CD4-positive, alpha-beta memory T cell (primary cell): ENCODE data around the gene HOXB2. TPM values are rescaled to one million over a fixed set of nuclear protein-coding genes. Genes with fewer than 3 reads are reported as not detected.

ENCODE experiments used
- CTCF ChIA-PET: fragments of 350-600 bp; sonication (Branson Sonifier 250); formaldehyde crosslinking; loops from one replicate; lab custom pipeline; 2021; ENCODE audit warnings: inconsistent platforms; ENCODE audit not compliant: partially characterized antibody; lab: Charles Lee
- POLR2A ChIA-PET: fragments of 350-600 bp; sonication (Branson Sonifier 250); formaldehyde crosslinking; loops from one replicate; lab custom pipeline; 2021; ENCODE audit not compliant: partially characterized antibody; lab: Charles Lee
- DNase-seq, 5 donors: peaks; one replicate each; pipeline versions ENCODE4 v3.0.0 to v3.0.0-alpha.2; 2020 to 2022; ENCODE audit warnings: mixed read lengths in 1 of 5
- H3K27ac ChIP-seq: one replicate; pipeline ENCODE4 v1.7.0; 2013; ENCODE audit warnings: low read depth, low read length
- H3K27me3 ChIP-seq: 2 replicates; pipeline ENCODE4 v1.7.0; 2013; ENCODE audit warnings: mild to moderate bottlenecking, low read length, moderate library complexity; ENCODE audit not compliant: insufficient read depth
- H3K36me3 ChIP-seq: 2 replicates; pipeline ENCODE4 v1.7.0; 2013; ENCODE audit warnings: mild to moderate bottlenecking, low read length, moderate library complexity; ENCODE audit not compliant: insufficient read depth
- H3K4me1 ChIP-seq: 2 replicates; pipeline ENCODE4 v1.7.0; 2013; ENCODE audit warnings: mild to moderate bottlenecking, low read length, moderate library complexity; ENCODE audit not compliant: insufficient read depth
- H3K4me3 ChIP-seq, 2 donors: one replicate each; pipeline ENCODE4 v1.7.0; 2013; ENCODE audit warnings: low read length in 2 of 2, mild to moderate bottlenecking in 1 of 2
- H3K9me3 ChIP-seq, 2 donors: one replicate each; pipeline ENCODE4 v1.7.0; 2013; ENCODE audit warnings: low read length in 2 of 2, control low read depth in 1 of 2; ENCODE audit not compliant: control insufficient read depth in 1 of 2
- H3K27ac Mint-ChIP-seq, 7 donors: one replicate each; pipeline ENCODE4 v1.8.0; 2020 to 2021; ENCODE audit warnings: mixed read lengths in 7 of 7, mild to moderate bottlenecking in 6 of 7, inconsistent platforms in 3 of 7, moderate library complexity in 3 of 7
- H3K27me3 Mint-ChIP-seq, 2 donors: one replicate each; pipeline ENCODE4 v1.8.0; 2020 to 2021; ENCODE audit warnings: mixed read lengths in 2 of 2
- H3K36me3 Mint-ChIP-seq, 2 donors: one replicate each; pipeline ENCODE4 v1.8.0; 2020 to 2021; ENCODE audit warnings: mixed read lengths in 2 of 2, inconsistent platforms in 1 of 2, mild to moderate bottlenecking in 1 of 2
- H3K4me1 Mint-ChIP-seq, 4 donors: one replicate each; pipeline ENCODE4 v1.8.0; 2020 to 2021; ENCODE audit warnings: mixed read lengths in 4 of 4, mild to moderate bottlenecking in 1 of 4
- H3K4me3 Mint-ChIP-seq, 8 donors: one replicate each; pipeline ENCODE4 v1.8.0; 2020 to 2021; ENCODE audit warnings: mixed read lengths in 8 of 8, mild to moderate bottlenecking in 7 of 8, moderate library complexity in 6 of 8, inconsistent platforms in 3 of 8
- H3K9me3 Mint-ChIP-seq, 8 donors: one replicate each; pipeline ENCODE4 v1.8.0; 2020 to 2021; ENCODE audit warnings: mixed read lengths in 8 of 8, mild to moderate bottlenecking in 5 of 8, inconsistent platforms in 3 of 8, moderate library complexity in 1 of 8
- intact Hi-C: fragments of 100-400 bp; cut with micrococcal nuclease; formaldehyde crosslinking; loops from one replicate; pipeline ENCODE4 v1.15.1; 2023
- polyA plus RNA-seq, 2 donors: library from polyadenylated mRNA; unstranded; fragments of 300-500 nt; fragmentation: Illumina TruSeq; gene quantifications; one replicate each; pipeline ENCODE4 v1.2.3, GENCODE V29; 2021
- total RNA-seq, 2 experiments: library from RNA; stranded (reverse); gene quantifications; one replicate each; pipeline ENCODE4 v1.2.3, GENCODE V29; 2021

Gene HOXB2
- total and polyA plus RNA-seq, 4 experiments from 2014 or later: 12.7 to 39.2 (median 35.4) TPM

DNA sequence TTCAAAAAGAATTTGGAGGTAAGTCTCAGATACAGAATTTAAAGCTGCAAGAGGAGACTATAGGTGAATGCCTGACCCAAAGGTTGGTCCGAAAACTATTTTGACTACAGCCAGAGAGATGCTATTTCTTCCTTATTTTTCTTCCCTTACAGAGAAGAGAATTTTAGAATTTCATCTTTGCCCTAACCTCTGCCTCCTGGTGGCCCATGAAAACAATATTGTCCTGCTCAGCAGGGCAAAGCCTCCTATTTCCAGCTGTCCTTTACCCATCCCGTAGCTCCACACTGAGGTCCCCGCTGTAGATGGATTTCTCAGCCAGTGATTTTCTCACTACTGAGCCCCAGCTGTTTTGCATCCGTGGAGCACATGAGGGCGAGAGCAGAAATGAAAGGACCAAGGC, 38.7 kb downstream of the HOXB2 start:
- H3K27ac ChIP-seq: no peak overlapping the region
- intact Hi-C loops: loop anchor here (5.0 kb wide), 1 partner anchor 36 kb away; no protein-coding TSS in a partner anchor
- no peaks in the 10 kb centered on the region for H3K27me3 ChIP-seq
- no peak overlapping the region for H3K4me3 Mint-ChIP-seq
- H3K36me3 ChIP-seq: no peaks in the 10 kb centered on the region
- H3K27ac Mint-ChIP-seq: peak overlapping the region in 6 of 7 donors; percentile 55 to 84 (median 65)
- H3K27me3 Mint-ChIP-seq: peaks cover 0 to 1% of the 10 kb centered on the region in 2 donors
- ChIA-PET CTCF (interaction anchor here (1.0 to 4.4 kb wide), 3 partner anchors 14 to 243 kb away, joined by 3 to 29 read pairs (median 4); partner anchors contain the start of gene HOXB5), POLR2A (interaction anchor here (0.6 to 1.5 kb wide), 5 partner anchors 35 to 71 kb away, joined by 3 to 7 read pairs (median 5); partner anchors contain the start of gene HOXB4)
- peaks cover 13% of the 10 kb centered on the region for H3K4me1 ChIP-seq
- H3K9me3 Mint-ChIP-seq: no peaks in the 10 kb centered on the region
- H3K4me3 ChIP-seq: no peak overlapping the region
- peaks cover 12 to 20% (median 15%) of the 10 kb centered on the region in 4 donors for H3K4me1 Mint-ChIP-seq
- H3K36me3 Mint-ChIP-seq: no peaks in the 10 kb centered on the region
- DNase-seq: no peak
- H3K9me3 ChIP-seq: no peaks in the 10 kb centered on the region

DNA sequence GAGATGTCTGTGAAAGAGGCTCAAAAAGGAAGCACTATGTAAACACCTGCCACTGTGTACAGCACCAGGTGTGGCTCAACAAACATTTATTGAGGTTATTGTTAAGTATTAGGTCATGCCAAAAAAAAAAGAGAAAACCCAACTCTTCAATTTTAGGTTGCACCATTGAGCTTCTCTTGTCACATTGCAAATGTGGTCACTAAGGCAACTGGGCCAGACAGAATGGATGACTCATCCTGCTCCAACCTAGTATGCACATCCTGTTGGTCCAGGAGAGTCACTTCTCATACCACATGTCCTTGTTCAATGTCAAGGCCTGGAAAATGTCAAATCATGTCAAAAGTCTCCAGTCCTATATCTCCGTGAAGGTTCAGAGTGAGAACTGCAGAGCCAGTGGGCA, 39.1 kb downstream of the HOXB2 start:
- H3K4me3 Mint-ChIP-seq: no peak overlapping the region
- Histone ChIP-seq H3K27me3 (no peaks in the 10 kb centered on the region), H3K4me3 (no peak overlapping the region), H3K36me3 (no peaks in the 10 kb centered on the region), H3K4me1 (peaks cover 10% of the 10 kb centered on the region), H3K9me3 (no peaks in the 10 kb centered on the region), H3K27ac (no peak overlapping the region)
- no peaks in the 10 kb centered on the region for H3K36me3 Mint-ChIP-seq
- peaks cover 0 to 1% of the 10 kb centered on the region in 2 donors for H3K27me3 Mint-ChIP-seq
- DNase-seq: peak; percentile 35 to 90 (median 59)
- no peaks in the 10 kb centered on the region for H3K9me3 Mint-ChIP-seq
- CTCF ChIA-PET: interaction anchor here (1.0 to 4.4 kb wide), 3 partner anchors 13 to 243 kb away, joined by 3 to 29 read pairs (median 4); partner anchors contain the start of gene HOXB5
- POLR2A ChIA-PET: interaction anchor here (0.6 to 1.5 kb wide), 6 partner anchors 36 to 88 kb away, joined by 3 to 7 read pairs (median 5); partner anchors contain the start of genes HOXB4 and HOXB5
- intact Hi-C loops: loop anchor here (5.0 kb wide), 1 partner anchor 37 kb away; no protein-coding TSS in a partner anchor
- peaks cover 9 to 15% (median 12%) of the 10 kb centered on the region in 4 donors for H3K4me1 Mint-ChIP-seq
- peak overlapping the region; percentile 20 to 84 (median 65) for H3K27ac Mint-ChIP-seq

DNA sequence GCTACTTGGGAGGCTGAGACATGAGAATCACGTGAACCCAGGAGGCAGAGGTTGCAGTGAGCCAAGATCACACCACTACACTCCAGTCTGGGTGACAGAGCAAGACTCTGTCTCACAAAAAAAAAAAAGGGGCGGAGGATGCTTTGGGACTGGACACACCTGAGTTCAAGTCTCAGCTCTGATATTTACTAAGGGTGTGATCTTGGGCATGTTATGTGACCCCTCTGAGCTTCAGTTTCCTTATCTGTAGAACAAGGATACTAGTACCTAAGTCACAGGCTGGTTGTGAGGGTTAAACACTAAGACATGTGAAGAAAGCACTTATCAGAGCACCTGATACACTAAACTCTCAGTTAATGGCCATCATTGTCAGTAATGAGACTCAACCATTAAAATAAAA, 40.0 kb downstream of the HOXB2 start:
- H3K4me1 Mint-ChIP-seq: peaks cover 8 to 12% (median 9%) of the 10 kb centered on the region in 4 donors
- Histone ChIP-seq H3K27ac (no peak overlapping the region), H3K36me3 (no peaks in the 10 kb centered on the region), H3K4me3 (no peak overlapping the region), H3K9me3 (no peaks in the 10 kb centered on the region), H3K27me3 (no peaks in the 10 kb centered on the region), H3K4me1 (peaks cover 9% of the 10 kb centered on the region)
- H3K4me3 Mint-ChIP-seq: no peak overlapping the region
- H3K9me3 Mint-ChIP-seq: no peaks in the 10 kb centered on the region
- H3K27ac Mint-ChIP-seq: peak overlapping the region in 2 of 7 donors; percentile 46 to 73
- DNase-seq: no peak
- intact Hi-C loops: loop anchor here (5.0 kb wide), 1 partner anchor 37 kb away; no protein-coding TSS in a partner anchor
- no peaks in the 10 kb centered on the region for H3K36me3 Mint-ChIP-seq
- peaks cover 0 to 1% of the 10 kb centered on the region in 2 donors for H3K27me3 Mint-ChIP-seq
- ChIA-PET CTCF (interaction anchor here (1.0 to 4.4 kb wide), 3 partner anchors 9 to 242 kb away, joined by 3 to 29 read pairs (median 4); no protein-coding TSS in a partner anchor), POLR2A (interaction anchor here (1.3 to 1.6 kb wide), 2 partner anchors 8 to 44 kb away, joined by 6 read pairs; no protein-coding TSS in a partner anchor)

DNA sequence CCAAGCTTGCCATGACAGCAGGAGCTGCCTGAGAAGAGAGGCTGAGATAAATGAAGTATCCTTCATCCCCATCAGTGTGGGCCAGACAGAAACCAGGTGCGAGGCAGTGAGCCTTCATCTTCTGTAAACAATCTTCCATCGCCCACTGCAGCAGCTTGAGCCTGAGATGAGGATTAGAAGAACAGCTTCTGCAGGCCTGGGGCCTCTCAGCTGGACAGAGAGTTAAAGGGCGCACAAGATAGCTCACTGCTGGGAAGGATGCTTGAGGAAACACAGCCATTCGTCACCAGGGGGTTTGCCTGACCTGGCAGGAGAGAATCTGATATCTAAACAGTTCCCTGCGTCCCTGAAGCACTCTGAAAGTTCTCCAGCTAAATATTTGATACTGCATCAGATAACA, 41.2 kb downstream of the HOXB2 start:
- no peak overlapping the region for H3K27ac Mint-ChIP-seq
- DNase-seq: no peak
- Histone ChIP-seq H3K4me3 (no peak overlapping the region), H3K27ac (no peak overlapping the region), H3K4me1 (peaks cover 9% of the 10 kb centered on the region), H3K36me3 (no peaks in the 10 kb centered on the region), H3K9me3 (no peaks in the 10 kb centered on the region), H3K27me3 (no peaks in the 10 kb centered on the region)
- no peak overlapping the region for H3K4me3 Mint-ChIP-seq
- peaks cover 7 to 12% (median 8%) of the 10 kb centered on the region in 4 donors for H3K4me1 Mint-ChIP-seq
- no peaks in the 10 kb centered on the region for H3K9me3 Mint-ChIP-seq
- ChIA-PET CTCF (interaction anchor here (0.9 to 4.4 kb wide), 3 partner anchors 11 to 89 kb away, joined by 3 to 29 read pairs (median 8); partner anchors contain the start of gene HOXB5), POLR2A (interaction anchor here (1.3 to 1.6 kb wide), 2 partner anchors 9 to 45 kb away, joined by 6 read pairs; no protein-coding TSS in a partner anchor)
- intact Hi-C loops: no loop called here
- H3K27me3 Mint-ChIP-seq: no peaks in the 10 kb centered on the region
- no peaks in the 10 kb centered on the region for H3K36me3 Mint-ChIP-seq

DNA sequence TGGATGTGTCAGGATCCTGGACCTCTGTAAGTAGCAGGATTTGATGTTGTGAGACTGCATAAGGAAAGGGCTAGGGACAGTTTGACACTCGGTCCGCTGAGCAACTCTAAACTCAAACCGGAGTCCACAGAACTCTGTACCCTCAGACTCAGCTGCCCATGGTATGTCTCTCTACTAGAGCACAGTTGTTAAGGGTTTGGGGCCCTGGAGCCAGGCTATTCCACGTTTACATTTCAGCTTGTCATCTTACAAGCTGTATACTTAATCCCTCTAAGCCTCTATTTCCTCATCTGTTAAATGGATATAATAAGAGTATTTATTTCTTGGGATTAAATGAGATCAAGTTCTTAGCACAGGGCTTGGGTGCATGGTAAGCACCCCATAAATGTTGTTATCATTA, 42.0 kb downstream of the HOXB2 start:
- DNase-seq: no peak
- POLR2A ChIA-PET: no interaction called here
- no peak overlapping the region for H3K4me3 Mint-ChIP-seq
- Histone ChIP-seq H3K27me3 (no peaks in the 10 kb centered on the region), H3K27ac (no peak overlapping the region), H3K9me3 (no peaks in the 10 kb centered on the region), H3K4me1 (peaks cover 9% of the 10 kb centered on the region), H3K36me3 (no peaks in the 10 kb centered on the region), H3K4me3 (no peak overlapping the region)
- no peak overlapping the region for H3K27ac Mint-ChIP-seq
- peaks cover 0 to under 1% of the 10 kb centered on the region in 2 donors for H3K27me3 Mint-ChIP-seq
- H3K9me3 Mint-ChIP-seq: no peaks in the 10 kb centered on the region
- CTCF ChIA-PET: interaction anchor here (1.2 to 4.4 kb wide), 2 partner anchors 11 to 90 kb away, joined by 8 to 29 read pairs; partner anchors contain the start of gene HOXB5
- no peaks in the 10 kb centered on the region for H3K36me3 Mint-ChIP-seq
- intact Hi-C loops: no loop called here
- H3K4me1 Mint-ChIP-seq: peaks cover 7 to 12% (median 8%) of the 10 kb centered on the region in 4 donors

DNA sequence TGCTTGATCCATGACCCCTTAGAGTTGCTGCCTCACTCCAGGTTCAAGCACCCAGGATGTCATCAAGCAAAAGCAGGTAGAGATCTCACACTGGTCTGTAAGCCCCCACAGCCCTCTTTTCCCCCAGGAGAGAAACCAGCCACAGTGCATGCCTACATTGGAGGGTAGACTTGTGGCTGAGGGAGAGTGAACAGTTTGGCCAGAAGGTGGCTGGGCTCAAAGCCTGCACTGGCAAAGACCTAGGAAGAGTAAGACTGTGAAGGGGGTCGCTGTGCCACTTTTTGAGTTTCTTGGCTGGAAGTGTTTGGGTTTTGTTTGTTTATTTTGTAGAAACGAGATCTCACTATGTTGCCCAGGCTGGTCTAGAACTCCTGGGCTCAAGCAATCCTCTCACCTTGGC, 42.6 kb downstream of the HOXB2 start:
- intact Hi-C loops: no loop called here
- H3K4me1 ChIP-seq: peaks cover 9% of the 10 kb centered on the region
- no peaks in the 10 kb centered on the region for H3K9me3 Mint-ChIP-seq
- H3K27ac Mint-ChIP-seq: peak overlapping the region in 1 of 7 donors; percentile 12
- H3K4me1 Mint-ChIP-seq: peaks cover 7 to 12% (median 8%) of the 10 kb centered on the region in 4 donors
- no peak overlapping the region for H3K4me3 Mint-ChIP-seq
- peaks cover 0 to 3% of the 10 kb centered on the region in 2 donors for H3K27me3 Mint-ChIP-seq
- ChIA-PET POLR2A (no interaction called here), CTCF (interaction anchor here (1.1 to 1.8 kb wide), 2 partner anchors 10 to 80 kb away, joined by 3 to 9 read pairs; no protein-coding TSS in a partner anchor)
- no peak for DNase-seq
- H3K27me3 ChIP-seq: no peaks in the 10 kb centered on the region
- H3K9me3 ChIP-seq: no peaks in the 10 kb centered on the region
- H3K27ac ChIP-seq: no peak overlapping the region
- no peak overlapping the region for H3K4me3 ChIP-seq
- no peaks in the 10 kb centered on the region for H3K36me3 Mint-ChIP-seq
- no peaks in the 10 kb centered on the region for H3K36me3 ChIP-seq
